ENCODE measurements around the gene ATG16L1.
A peak's percentile ranks its signal among the peaks of the same experiment; 100 is the strongest.

ATG16L1 gene

DNA sequence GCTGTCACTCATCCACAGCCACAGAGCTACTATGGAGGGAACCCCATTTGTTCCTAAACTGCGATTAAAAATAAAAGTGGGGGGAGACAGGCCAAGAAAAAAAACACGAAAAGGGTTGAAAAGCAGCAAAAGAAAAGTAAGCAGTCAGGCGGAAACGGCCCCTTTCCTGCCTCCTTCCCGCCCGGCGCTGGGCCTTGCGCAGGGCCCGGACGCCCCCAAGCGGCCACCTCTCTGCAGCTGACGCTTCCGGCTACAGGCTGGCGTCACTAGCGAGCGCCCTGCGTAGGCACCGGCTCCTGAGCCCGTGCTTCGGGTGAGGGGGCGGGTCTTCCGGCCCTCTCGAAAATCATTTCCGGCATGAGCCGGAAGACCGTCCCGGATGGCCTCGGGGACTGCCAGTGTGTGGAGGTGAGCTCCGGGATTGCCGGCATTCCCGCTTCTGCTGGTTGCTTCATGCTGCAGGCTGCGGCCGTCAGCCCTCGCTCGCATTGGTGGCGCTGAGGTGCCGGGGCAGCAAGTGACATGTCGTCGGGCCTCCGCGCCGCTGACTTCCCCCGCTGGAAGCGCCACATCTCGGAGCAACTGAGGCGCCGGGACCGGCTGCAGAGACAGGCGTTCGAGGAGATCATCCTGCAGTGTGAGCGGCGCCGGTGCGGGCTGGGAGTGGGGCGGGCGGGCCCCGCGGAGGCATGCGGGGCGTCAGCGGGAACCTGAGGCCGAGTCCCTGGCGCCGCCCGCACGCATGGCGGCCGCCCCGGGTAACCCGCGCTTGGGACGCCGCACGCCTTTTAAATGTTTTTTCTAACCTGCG lies at the start of gene ATG16L1:
ATG16L1 (plus strand) TSS at position 368 of the 811 bp plus-strand sequence; CDS start at position 523, 155 bp downstream.
- H3K4me3 ChIP-seq (ENCODE audit: low read depth, low read length) = peak within 1 kb of the TSS; percentile 96
- H3K36me3 ChIP-seq (ENCODE audit: control insufficient read depth, insufficient read depth, low read length) = peaks cover 25% of the 10 kb centered on the region
- H3K9me3 ChIP-seq (ENCODE audit: control insufficient read depth, insufficient read depth, low read depth, low read length) = peaks cover 16% of the 10 kb centered on the region; the same call in 1 of the 2 replicates
- peak within 1 kb of the TSS; percentile 89 for H3K9ac ChIP-seq (ENCODE audit: low read length)
- H3K27ac ChIP-seq (ENCODE audit: low read depth, low read length) = peak within 1 kb of the TSS; percentile 77
- H3K4me1 ChIP-seq (ENCODE audit: control insufficient read depth, insufficient read depth, low read length) = peaks cover 4% of the 10 kb centered on the region; the same call in 1 of the 2 replicates
- no peaks in the 10 kb centered on the region for H3K27me3 ChIP-seq (ENCODE audit: control insufficient read depth, insufficient read depth, low read length)

GRCh38 chr2:233202531-233202944 lies 48.9 kb upstream of the ATG16L1 start:
- peaks cover 11% of the 10 kb centered on the region for H3K9me3 ChIP-seq (ENCODE audit: control insufficient read depth, insufficient read depth, low read depth, low read length)
- H3K9ac ChIP-seq (ENCODE audit: low read length) = no peak overlapping the region
- H3K4me3 ChIP-seq (ENCODE audit: low read depth, low read length) = no peak overlapping the region
- no peaks in the 10 kb centered on the region for H3K4me1 ChIP-seq (ENCODE audit: control insufficient read depth, insufficient read depth, low read length)
- no peaks in the 10 kb centered on the region for H3K27me3 ChIP-seq (ENCODE audit: control insufficient read depth, insufficient read depth, low read length)
- no peak overlapping the region for H3K27ac ChIP-seq (ENCODE audit: low read depth, low read length)
- H3K36me3 ChIP-seq (ENCODE audit: control insufficient read depth, insufficient read depth, low read length) = peaks cover 3% of the 10 kb centered on the region; the same call in 1 of the 2 replicates

DNA sequence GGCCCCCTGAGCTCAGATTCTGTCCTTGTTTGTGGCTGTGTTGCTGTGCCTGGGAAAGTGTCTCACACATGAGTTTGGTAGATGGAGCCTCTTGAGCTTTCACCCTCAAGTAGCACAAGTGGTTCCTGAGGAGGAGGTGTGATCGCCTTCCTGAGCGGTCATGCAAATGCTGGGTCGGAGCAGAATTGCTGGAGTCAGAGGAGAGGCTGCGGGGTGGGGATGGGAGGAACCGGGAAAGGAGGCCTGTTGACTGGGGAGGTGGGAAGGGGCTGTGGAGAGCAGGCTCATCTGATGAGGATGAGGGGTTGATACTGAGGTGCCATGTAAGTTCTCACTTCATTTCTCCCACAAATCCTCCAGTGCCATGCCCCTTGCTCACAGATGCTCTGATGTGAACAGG lies 48.4 kb upstream of the ATG16L1 start:
- Histone ChIP-seq H3K9ac (ENCODE audit: low read length) (no peak overlapping the region), H3K9me3 (ENCODE audit: control insufficient read depth, insufficient read depth, low read depth, low read length) (peaks cover 11% of the 10 kb centered on the region), H3K36me3 (ENCODE audit: control insufficient read depth, insufficient read depth, low read length) (peaks cover 3% of the 10 kb centered on the region; the same call in 1 of the 2 replicates), H3K4me3 (ENCODE audit: low read depth, low read length) (no peak overlapping the region), H3K27me3 (ENCODE audit: control insufficient read depth, insufficient read depth, low read length) (no peaks in the 10 kb centered on the region), H3K27ac (ENCODE audit: low read depth, low read length) (no peak overlapping the region), H3K4me1 (ENCODE audit: control insufficient read depth, insufficient read depth, low read length) (peaks cover 3% of the 10 kb centered on the region; the same call in 1 of the 2 replicates)

GRCh38 chr2:233204286-233204936 lies 47.1 kb upstream of the ATG16L1 start:
- Histone ChIP-seq H3K36me3 (ENCODE audit: control insufficient read depth, insufficient read depth, low read length) (peaks cover 3% of the 10 kb centered on the region; the same call in 1 of the 2 replicates), H3K4me1 (ENCODE audit: control insufficient read depth, insufficient read depth, low read length) (peaks cover 16% of the 10 kb centered on the region), H3K4me3 (ENCODE audit: low read depth, low read length) (no peak overlapping the region), H3K9me3 (ENCODE audit: control insufficient read depth, insufficient read depth, low read depth, low read length) (peaks cover 11% of the 10 kb centered on the region), H3K27me3 (ENCODE audit: control insufficient read depth, insufficient read depth, low read length) (no peaks in the 10 kb centered on the region), H3K9ac (ENCODE audit: low read length) (no peak overlapping the region), H3K27ac (ENCODE audit: low read depth, low read length) (no peak overlapping the region)

GRCh38 chr2:233208382-233209116 lies 42.9 kb upstream of the ATG16L1 start:
- Histone ChIP-seq H3K27me3 (ENCODE audit: control insufficient read depth, insufficient read depth, low read length) (no peaks in the 10 kb centered on the region), H3K9ac (ENCODE audit: low read length) (peak overlapping the region; percentile 3), H3K4me3 (ENCODE audit: low read depth, low read length) (no peak overlapping the region), H3K36me3 (ENCODE audit: control insufficient read depth, insufficient read depth, low read length) (0 out of 2 replicates have a peak, but pooled peaks cover 3% of the 10 kb centered on the region), H3K9me3 (ENCODE audit: control insufficient read depth, insufficient read depth, low read depth, low read length) (no peaks in the 10 kb centered on the region), H3K4me1 (ENCODE audit: control insufficient read depth, insufficient read depth, low read length) (peaks cover 31% of the 10 kb centered on the region), H3K27ac (ENCODE audit: low read depth, low read length) (peak overlapping the region; percentile 26; the same call in 1 of the 2 replicates)

DNA sequence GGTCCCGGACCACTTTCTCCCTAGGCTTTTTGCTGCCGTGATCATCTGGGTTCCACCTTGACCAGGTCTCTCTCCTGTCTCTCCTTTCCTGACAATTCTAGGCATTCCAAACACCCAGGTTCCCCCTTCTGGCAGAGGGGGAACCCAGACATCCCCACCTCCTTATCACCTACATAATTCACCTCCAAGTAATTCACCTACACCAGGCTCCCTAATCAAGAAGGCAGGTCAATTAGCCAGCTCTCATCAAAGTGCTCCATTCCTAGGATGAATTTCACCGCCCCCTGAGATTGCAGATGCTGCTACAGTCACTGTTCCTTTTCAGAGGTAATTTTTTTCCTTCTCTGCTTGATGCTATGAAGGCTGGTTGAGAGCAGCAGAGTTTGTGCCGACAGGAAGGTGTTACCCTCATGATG lies 42.3 kb upstream of the ATG16L1 start:
- peak overlapping the region; percentile 3 for H3K9ac ChIP-seq (ENCODE audit: low read length)
- H3K4me3 ChIP-seq (ENCODE audit: low read depth, low read length) = no peak overlapping the region
- peak overlapping the region; percentile 26; the same call in 1 of the 2 replicates for H3K27ac ChIP-seq (ENCODE audit: low read depth, low read length)
- H3K4me1 ChIP-seq (ENCODE audit: control insufficient read depth, insufficient read depth, low read length) = peaks cover 31% of the 10 kb centered on the region
- H3K9me3 ChIP-seq (ENCODE audit: control insufficient read depth, insufficient read depth, low read depth, low read length) = no peaks in the 10 kb centered on the region
- H3K36me3 ChIP-seq (ENCODE audit: control insufficient read depth, insufficient read depth, low read length) = 0 out of 2 replicates have a peak, but pooled peaks cover 3% of the 10 kb centered on the region
- no peaks in the 10 kb centered on the region for H3K27me3 ChIP-seq (ENCODE audit: control insufficient read depth, insufficient read depth, low read length)

DNA sequence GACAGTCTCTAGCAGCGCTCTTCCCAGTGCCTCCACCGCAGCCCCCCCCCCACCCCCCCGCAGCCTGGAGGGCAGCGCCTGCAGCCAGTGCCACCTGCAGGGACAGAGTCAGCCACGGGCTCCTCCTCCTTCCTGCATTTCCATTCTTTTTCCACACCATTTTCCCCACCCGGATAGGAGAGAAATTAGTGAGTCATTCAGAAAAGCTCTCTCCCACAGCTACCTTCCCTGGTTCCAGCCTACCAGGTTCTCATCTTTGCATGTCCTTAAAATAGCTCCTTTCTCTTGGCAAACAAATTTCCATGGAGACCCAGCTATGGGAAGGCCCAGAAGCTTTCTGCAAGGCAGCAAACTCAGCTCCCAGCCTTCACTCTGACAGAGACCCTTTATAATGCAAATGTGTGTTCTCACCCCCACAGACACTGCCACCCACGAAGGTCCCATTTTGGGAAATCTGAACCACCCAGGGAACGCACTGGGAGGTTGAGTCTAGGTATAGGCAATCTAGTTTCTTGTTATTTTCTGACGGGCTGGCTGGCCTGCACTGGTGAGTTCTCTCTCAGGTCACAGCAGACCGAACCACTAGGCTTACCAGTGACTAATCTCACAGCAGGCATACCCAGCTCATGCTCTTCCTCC lies 41.8 kb upstream of the ATG16L1 start:
- peak overlapping the region; percentile 37; the same call in 1 of the 2 replicates for H3K27ac ChIP-seq (ENCODE audit: low read depth, low read length)
- no peaks in the 10 kb centered on the region for H3K27me3 ChIP-seq (ENCODE audit: control insufficient read depth, insufficient read depth, low read length)
- H3K4me1 ChIP-seq (ENCODE audit: control insufficient read depth, insufficient read depth, low read length) = peaks cover 31% of the 10 kb centered on the region
- peak overlapping the region; percentile 15 for H3K9ac ChIP-seq (ENCODE audit: low read length)
- H3K36me3 ChIP-seq (ENCODE audit: control insufficient read depth, insufficient read depth, low read length) = 0 out of 2 replicates have a peak, but pooled peaks cover under 1% of the 10 kb centered on the region
- no peaks in the 10 kb centered on the region for H3K9me3 ChIP-seq (ENCODE audit: control insufficient read depth, insufficient read depth, low read depth, low read length)
- no peak overlapping the region for H3K4me3 ChIP-seq (ENCODE audit: low read depth, low read length)

DNA sequence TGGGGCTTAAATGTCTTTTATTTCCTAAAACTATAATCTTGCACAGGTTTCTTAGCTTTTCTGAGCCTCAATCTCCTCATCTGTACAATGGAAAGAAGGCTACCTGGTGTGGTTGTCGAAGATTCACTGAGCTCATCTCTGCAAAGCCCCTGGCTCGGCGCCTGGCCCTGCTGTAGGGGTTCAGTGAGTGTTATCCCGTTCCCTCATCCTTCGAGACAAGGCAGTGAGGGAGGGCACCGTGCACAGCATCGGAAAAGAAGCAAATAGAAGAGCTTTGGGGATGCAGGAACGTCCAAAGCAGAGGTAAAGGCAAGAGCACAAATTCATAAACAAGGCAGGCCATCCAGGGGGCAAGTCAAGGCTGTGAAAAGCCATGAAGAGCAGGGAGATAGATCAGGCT lies 41.2 kb upstream of the ATG16L1 start:
- H3K36me3 ChIP-seq (ENCODE audit: control insufficient read depth, insufficient read depth, low read length) = no peaks in the 10 kb centered on the region
- H3K9me3 ChIP-seq (ENCODE audit: control insufficient read depth, insufficient read depth, low read depth, low read length) = no peaks in the 10 kb centered on the region
- H3K9ac ChIP-seq (ENCODE audit: low read length) = peak overlapping the region; percentile 7
- H3K4me1 ChIP-seq (ENCODE audit: control insufficient read depth, insufficient read depth, low read length) = peaks cover 31% of the 10 kb centered on the region
- no peaks in the 10 kb centered on the region for H3K27me3 ChIP-seq (ENCODE audit: control insufficient read depth, insufficient read depth, low read length)
- no peak overlapping the region for H3K4me3 ChIP-seq (ENCODE audit: low read depth, low read length)
- H3K27ac ChIP-seq (ENCODE audit: low read depth, low read length) = peak overlapping the region; percentile 37; the same call in 1 of the 2 replicates

- H3K36me3 ChIP-seq (ENCODE audit: control insufficient read depth, insufficient read depth, low read length) = no peaks in the 10 kb centered on the region
- H3K4me1 ChIP-seq (ENCODE audit: control insufficient read depth, insufficient read depth, low read length) = peaks cover 31% of the 10 kb centered on the region
- no peaks in the 10 kb centered on the region for H3K27me3 ChIP-seq (ENCODE audit: control insufficient read depth, insufficient read depth, low read length)
- H3K4me3 ChIP-seq (ENCODE audit: low read depth, low read length) = no peak overlapping the region
- no peak overlapping the region for H3K27ac ChIP-seq (ENCODE audit: low read depth, low read length)
- no peak overlapping the region for H3K9ac ChIP-seq (ENCODE audit: low read length)
- H3K9me3 ChIP-seq (ENCODE audit: control insufficient read depth, insufficient read depth, low read depth, low read length) = no peaks in the 10 kb centered on the region
Measured at GRCh38 chr2:233210843-233211547, 40.5 kb upstream of the ATG16L1 start.

GRCh38 chr2:233211548-233211895 lies 40.0 kb upstream of the ATG16L1 start:
- Histone ChIP-seq H3K27me3 (ENCODE audit: control insufficient read depth, insufficient read depth, low read length) (no peaks in the 10 kb centered on the region), H3K4me3 (ENCODE audit: low read depth, low read length) (no peak overlapping the region), H3K27ac (ENCODE audit: low read depth, low read length) (no peak overlapping the region), H3K9ac (ENCODE audit: low read length) (no peak overlapping the region), H3K9me3 (ENCODE audit: control insufficient read depth, insufficient read depth, low read depth, low read length) (no peaks in the 10 kb centered on the region), H3K4me1 (ENCODE audit: control insufficient read depth, insufficient read depth, low read length) (peaks cover 31% of the 10 kb centered on the region), H3K36me3 (ENCODE audit: control insufficient read depth, insufficient read depth, low read length) (no peaks in the 10 kb centered on the region)
